ENCODE measurements around the gene SERINC5. TPM values are rescaled to one million over a fixed set of nuclear protein-coding genes. Genes with fewer than 3 reads are reported as not detected.

Gene SERINC5
- total and polyA plus RNA-seq, 2 donors (not counting 3 experiments of a cell fraction or from before 2014, with no cell fraction given): 3.2 to 10.1 TPM

DNA sequence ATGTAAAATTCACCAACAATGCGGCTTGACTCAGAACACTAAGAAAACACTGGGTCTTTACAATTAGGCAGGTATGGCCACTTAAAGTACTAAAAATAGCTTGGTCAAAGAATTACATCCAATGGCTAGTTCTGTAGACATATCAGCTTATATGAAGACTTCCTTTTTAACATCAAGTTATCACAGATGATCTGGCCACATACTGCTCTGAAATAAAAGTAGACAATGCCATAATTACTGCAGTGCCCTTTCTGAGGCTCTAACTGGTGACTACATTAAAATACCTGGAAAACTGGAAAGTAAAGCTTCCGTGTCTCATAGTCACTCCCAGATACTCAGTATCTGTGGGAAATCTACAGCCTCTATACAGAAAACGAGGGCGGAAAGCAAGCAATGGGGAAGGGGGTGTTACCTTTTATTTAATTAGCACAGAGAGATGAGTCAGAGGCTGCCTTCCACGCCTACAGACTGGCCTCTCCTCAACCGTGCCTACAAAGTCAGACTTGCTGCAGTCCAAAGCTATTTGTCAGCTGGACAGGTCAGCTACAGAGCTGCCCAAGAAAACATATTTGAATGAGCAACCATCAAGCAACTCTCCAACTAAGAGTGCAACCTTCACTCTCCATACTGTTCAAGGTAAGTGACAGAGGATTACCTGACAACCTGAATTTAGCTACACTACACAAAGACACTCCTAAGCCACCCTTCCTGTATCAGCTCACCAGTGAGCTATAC is 8.7 kb downstream of the SERINC5 start:
- Histone ChIP-seq H3K9ac (replicated peaks; ENCODE audit: extremely low read depth, insufficient read depth, low read length) (no peak overlapping the region), H2AFZ (ENCODE audit: low read depth, low read length) (peak overlapping the region; percentile 84), H3K27ac (ENCODE audit: insufficient read depth, low read depth, low read length) (no peak overlapping the region), H3K4me2 (ENCODE audit: insufficient read depth, low read length) (peak overlapping the region; percentile 86), H3K79me2 (ENCODE audit: control insufficient read depth, insufficient read depth, low read length) (no peaks in the 10 kb centered on the region), H3K4me1 (ENCODE audit: control insufficient read depth, extremely low read depth, insufficient read depth, low read length) (peaks cover 8% of the 10 kb centered on the region), H4K20me1 (replicated peaks; ENCODE audit: control insufficient read depth, extremely low read depth, insufficient read depth, low read length) (no peaks in the 10 kb centered on the region), H3K9me1 (replicated peaks; ENCODE audit: control insufficient read depth, extremely low read depth, insufficient read depth, low read length) (no peaks in the 10 kb centered on the region), H3K36me3 (ENCODE audit: control insufficient read depth in 2 of 2, extremely low read depth in 1 of 2, insufficient read depth in 2 of 2, low read length in 2 of 2) (no peaks in the 10 kb centered on the region), H3K27me3 (ENCODE audit: control insufficient read depth in 2 of 2, insufficient read depth in 2 of 2, low read length in 2 of 2) (no peaks in the 10 kb centered on the region), H3K4me3 (replicated peaks in 1 of 3; ENCODE audit: insufficient read depth in 1 of 3, low read depth in 1 of 3, low read length in 3 of 3) (no peak overlapping the region), H3K9me3 (replicated peaks; ENCODE audit: control insufficient read depth, insufficient read depth, low read length) (no peaks in the 10 kb centered on the region)
- POLR2A ChIA-PET: interaction anchor here (1.2 kb wide), 1 partner anchor 9 kb away, joined by 4 read pairs; the partner anchor contains the start of gene SERINC5
- FAIRE-seq: peak; percentile 93
- CTCF ChIA-PET: interaction anchor here (0.8 to 1.4 kb wide), 4 partner anchors 9 to 164 kb away, joined by 3 to 10 read pairs (median 6); partner anchors contain the start of gene SERINC5
- BruUV-seq (replicated peaks): no TSS peak
- peak; percentile 83 for TF ChIP-seq FOS (IDR thresholded peaks at IDR 0.05; ENCODE audit: borderline replicate concordance, insufficient read depth, low read length)
- TF ChIP-seq JUN (IDR thresholded peaks at IDR 0.05; ENCODE audit: borderline replicate concordance, insufficient read depth, insufficient read length, low read depth): peak; percentile 57
- no peak for TF ChIP-seq EZH2 (IDR thresholded peaks at IDR 0.05; ENCODE audit: borderline replicate concordance, low read depth, low read length, severe bottlenecking)
- no peak for TF ChIP-seq CTCF (IDR thresholded peaks at IDR 0.05; ENCODE audit: extremely low read depth in 1 of 2, insufficient read depth in 1 of 2, low read depth in 1 of 2, low read length in 2 of 2)
- no peak for TF ChIP-seq MAX (IDR thresholded peaks at IDR 0.05; ENCODE audit: insufficient read depth, insufficient read length)
- TF ChIP-seq POLR2AphosphoS5 (IDR thresholded peaks at IDR 0.05; ENCODE audit: insufficient read depth, low read depth, low read length): peak; percentile 25
- TF ChIP-seq MYC (IDR thresholded peaks at IDR 0.05; ENCODE audit: low read depth, low read length): no peak
- TF ChIP-seq GATA2 (IDR thresholded peaks at IDR 0.05; ENCODE audit: insufficient read depth, insufficient read length, low read depth, low read length): peak; percentile 51
- TF ChIP-seq POLR2A (IDR thresholded peaks at IDR 0.05; ENCODE audit: low read depth, low read length): no peak
- peak; percentile 87 for DNase-seq (ENCODE audit: low read depth, low spot score)
- intact Hi-C loops (cut with micrococcal nuclease) (loop anchor here (1.0 kb wide), 1 partner anchor 8 kb away; no protein-coding TSS in a partner anchor), dilution Hi-C loops (cut with MboI; ENCODE audit: extremely low pct_ligation_motif_present, low sequenced_read_pairs) (no loop called here)

Measured in endothelial cell of umbilical vein (primary cell).